ENCODE data around the gene EIF6. TPM values are rescaled to one million over a fixed set of nuclear protein-coding genes. Genes with fewer than 3 reads are reported as not detected.

EIF6 gene
- total and polyA plus RNA-seq, 9 of the 15 experiments (the other 6 are each of a cell fraction or from before 2014, with no cell fraction given): 165 to 832 (median 229) TPM

GRCh38 chr20:35312318-35312717 lies 27.7 kb upstream of the EIF6 start (continued):
- TF ChIP-seq ZNF277 (CRISPR knock-in tag; IDR thresholded peaks at IDR 0.05; ENCODE audit: borderline replicate concordance): no peak
- TF ChIP-seq THRAP3 (IDR thresholded peaks at IDR 0.05; ENCODE audit: borderline replicate concordance): no peak
- peak; percentile 76 for TF ChIP-seq C11orf30 (IDR thresholded peaks at IDR 0.05; ENCODE audit: low read depth)
- no peak for TF ChIP-seq RFX1 (IDR thresholded peaks at IDR 0.05)
- 0 out of 2 replicates have a peak, but pooled peaks have one; percentile 16 for TF ChIP-seq TCF3 (CRISPR knock-in tag; IDR thresholded peaks at IDR 0.05)
- no peak for TF ChIP-seq RBM17 (IDR thresholded peaks at IDR 0.05; ENCODE audit: borderline replicate concordance, low read depth, low read length)
- TF ChIP-seq SMARCB1 (IDR thresholded peaks at IDR 0.05; ENCODE audit: insufficient read length, low read depth): no peak
- TF ChIP-seq HNRNPH1 (optimal IDR thresholded peaks at IDR 0.05; ENCODE audit: low read depth, low read length): no peak
- TF ChIP-seq NONO (IDR thresholded peaks at IDR 0.05; ENCODE audit: low read depth in 2 of 2, low read length in 1 of 2): no peak
- peak; percentile 75 to 91; a peak in 3 of 4 replicates for TF ChIP-seq RCOR1 (IDR thresholded peaks at IDR 0.05; ENCODE audit: borderline replicate concordance in 1 of 2, low read depth in 2 of 2, low read length in 2 of 2)
- TF ChIP-seq CBFB (CRISPR knock-in tag; IDR thresholded peaks at IDR 0.05): no peak
- no peak for TF ChIP-seq CGGBP1 (CRISPR knock-in tag; IDR thresholded peaks at IDR 0.05)
- no peak for TF ChIP-seq SIX5 (IDR thresholded peaks at IDR 0.05; ENCODE audit: borderline replicate concordance in 1 of 2, insufficient read depth in 1 of 2, low read depth in 1 of 2, low read length in 2 of 2)
- no peak for TF ChIP-seq ZNF717 (CRISPR knock-in tag; IDR thresholded peaks at IDR 0.05)
- no peak for TF ChIP-seq CHD1 (IDR thresholded peaks at IDR 0.05; ENCODE audit: low read length)
- TF ChIP-seq ZNF551 (CRISPR knock-in tag; IDR thresholded peaks at IDR 0.05): no peak
- no peak for TF ChIP-seq ZNF740 (CRISPR knock-in tag; IDR thresholded peaks at IDR 0.05)
- TF ChIP-seq ZNF740 (tag; IDR thresholded peaks at IDR 0.05): no peak
- no peak for TF ChIP-seq CXXC5 (CRISPR knock-in tag; IDR thresholded peaks at IDR 0.05)
- TF ChIP-seq HNRNPLL (IDR thresholded peaks at IDR 0.05; ENCODE audit: low read depth, low read length, poor library complexity, severe bottlenecking): no peak
- TF ChIP-seq XRCC4 (IDR thresholded peaks at IDR 0.05; ENCODE audit: extremely low read depth, insufficient read depth, insufficient read length): no peak
- TF ChIP-seq HOXB6 (CRISPR knock-in tag; IDR thresholded peaks at IDR 0.05; ENCODE audit: borderline replicate concordance): no peak
- no peak for TF ChIP-seq ZNF584 (CRISPR knock-in tag; IDR thresholded peaks at IDR 0.05; ENCODE audit: low read depth)
- no peak for TF ChIP-seq FOXA3 (CRISPR knock-in tag; conservative IDR thresholded peaks at IDR 0.05 in 1 of 2, IDR thresholded peaks at IDR 0.05 in 1 of 2)
- TF ChIP-seq NR2C2 (CRISPR knock-in tag; IDR thresholded peaks at IDR 0.05): no peak
- TF ChIP-seq NR2C2 (tag; IDR thresholded peaks at IDR 0.05): peak; percentile 72
- no peak for TF ChIP-seq MCM7 (IDR thresholded peaks at IDR 0.05)
- no peak for TF ChIP-seq RAD51 (IDR thresholded peaks at IDR 0.05; ENCODE audit: borderline replicate concordance, low read depth)

All from K562 (cell line).